ENCODE measurements around the gene CHP1.
"Not testable (repeated sequence)": the region's sequence is repeated elsewhere in the genome, so short reads cannot be mapped to it uniquely, and the experiment has no call there.

The CHP1 gene

DNA sequence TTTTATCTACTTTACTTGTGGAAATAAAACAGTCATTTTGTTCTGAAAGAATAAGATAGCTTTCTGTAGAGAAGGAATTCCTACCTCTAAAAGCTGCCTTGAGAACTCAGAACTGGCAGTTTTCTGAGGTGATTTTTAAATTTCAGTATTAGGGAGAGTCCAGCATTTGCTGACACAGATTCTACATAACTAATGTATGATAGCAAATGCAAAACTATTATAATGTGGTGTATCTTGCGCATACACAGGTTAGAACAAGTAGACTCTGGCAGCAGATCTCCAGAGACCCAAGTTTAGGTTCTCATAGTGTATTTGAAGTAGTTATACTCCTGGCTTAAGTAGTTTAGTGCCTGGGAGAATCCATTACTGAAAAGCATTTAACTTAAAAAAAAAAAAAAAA, 70.5 kb downstream of the CHP1 start:
- no peak for DNase-seq

DNA sequence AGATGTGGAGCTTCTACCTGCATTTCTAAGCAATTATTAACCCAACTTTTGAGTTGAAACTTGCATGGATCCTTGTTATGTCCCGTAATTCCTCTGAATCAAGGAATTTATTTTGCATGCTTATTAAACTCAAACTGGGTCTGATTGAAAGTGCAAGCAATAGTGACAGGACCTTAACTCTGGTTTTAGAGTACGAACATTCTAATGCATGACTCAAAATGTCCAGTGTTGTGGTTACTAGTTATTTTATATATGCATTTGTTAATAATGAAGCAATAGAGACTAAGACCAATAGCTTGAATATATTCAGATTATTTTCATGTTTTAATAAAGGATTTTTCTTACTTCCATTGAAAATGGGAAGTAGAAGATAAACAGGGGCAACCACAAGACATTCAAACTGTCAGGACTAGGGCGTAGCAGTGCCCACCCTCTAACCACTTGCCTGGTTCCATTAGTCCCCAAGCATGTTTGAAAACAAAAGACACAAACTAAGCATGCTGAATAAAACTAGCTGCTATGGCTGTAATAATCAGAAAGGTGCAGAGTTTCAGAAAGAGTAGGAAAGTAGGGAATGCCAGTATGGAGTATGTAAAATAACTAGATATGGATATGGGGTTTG, 73.2 kb downstream of the CHP1 start:
- no peak for DNase-seq

DNA sequence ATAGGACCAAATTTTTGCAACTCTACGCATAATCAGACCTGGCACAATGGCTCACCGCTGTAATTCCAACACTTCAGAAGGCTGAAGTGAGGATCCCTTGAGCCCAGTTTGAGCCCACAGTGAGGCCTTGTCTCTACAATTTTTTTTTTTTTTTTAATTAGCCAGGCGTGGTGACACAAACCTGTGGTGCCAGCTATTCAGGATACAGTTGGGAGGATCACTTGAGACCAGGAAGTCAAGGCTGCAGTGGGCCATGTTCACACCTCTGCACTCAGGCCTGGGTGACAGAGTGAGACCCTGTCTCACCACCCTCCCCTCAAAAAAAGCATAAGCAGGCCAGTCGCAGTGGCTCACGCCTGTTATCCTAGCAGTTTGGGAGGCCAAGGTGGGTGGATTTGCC, 76.6 kb downstream of the CHP1 start:
- DNase-seq, result no peak

DNA sequence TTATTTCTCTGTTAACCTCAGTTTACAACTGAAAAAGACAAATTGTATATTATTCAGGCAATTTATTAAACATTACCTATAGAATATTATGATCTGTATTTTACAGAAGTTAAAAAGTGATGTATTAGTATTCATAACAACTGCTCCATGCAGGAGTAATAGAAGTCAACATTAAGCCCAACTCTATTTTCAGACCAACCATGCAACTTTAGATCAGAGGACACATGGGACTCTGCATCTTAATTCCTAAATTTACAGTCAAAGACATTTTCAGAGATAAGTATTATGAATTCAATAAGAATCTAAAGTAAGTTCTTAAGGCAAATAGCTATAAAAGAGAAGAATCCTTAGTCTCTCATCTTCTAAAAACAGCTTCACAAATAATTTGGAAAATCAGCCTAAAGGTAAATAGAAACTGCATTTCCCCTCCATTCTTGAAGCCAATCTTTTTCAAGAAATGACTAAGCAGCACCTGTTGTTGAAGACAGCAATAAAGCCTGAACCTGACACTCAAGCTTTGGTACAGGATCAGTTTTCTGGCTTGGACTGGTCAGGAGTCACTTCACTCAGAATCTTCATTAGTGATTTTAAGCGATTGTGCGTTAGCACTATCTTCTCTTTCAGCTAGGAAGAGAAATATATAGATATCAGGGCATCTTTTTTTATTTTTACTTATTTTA, 78.3 kb downstream of the CHP1 start:
- no peak for DNase-seq

DNA sequence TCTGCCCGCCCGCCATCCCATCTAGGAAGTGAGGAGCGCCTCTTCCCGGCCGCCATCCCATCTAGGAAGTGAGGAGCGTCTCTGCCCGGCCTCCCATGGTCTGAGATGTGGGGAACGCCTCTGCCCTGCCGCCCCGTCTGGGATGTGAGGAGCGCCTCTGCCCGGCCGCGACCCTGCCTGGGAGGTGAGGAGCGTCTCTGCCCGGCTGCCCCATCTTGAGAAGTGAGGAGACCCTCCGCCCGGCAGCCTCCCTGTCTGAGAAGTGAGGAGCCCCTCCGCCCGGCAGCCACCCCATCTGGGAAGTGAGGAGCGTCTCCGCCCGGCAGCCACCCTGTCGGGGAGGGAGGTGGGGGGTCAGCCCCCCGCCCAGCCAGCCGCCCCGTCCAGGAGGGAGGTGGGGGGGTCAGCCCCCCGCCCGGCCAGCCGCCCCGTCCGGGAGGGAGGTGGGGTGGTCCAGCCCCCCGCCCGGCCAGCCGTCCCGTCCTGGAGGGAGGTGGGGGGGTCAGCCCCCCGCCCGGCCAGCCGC, 89.8 kb downstream of the CHP1 start:
- not testable (repeated sequence) for DNase-seq

DNA sequence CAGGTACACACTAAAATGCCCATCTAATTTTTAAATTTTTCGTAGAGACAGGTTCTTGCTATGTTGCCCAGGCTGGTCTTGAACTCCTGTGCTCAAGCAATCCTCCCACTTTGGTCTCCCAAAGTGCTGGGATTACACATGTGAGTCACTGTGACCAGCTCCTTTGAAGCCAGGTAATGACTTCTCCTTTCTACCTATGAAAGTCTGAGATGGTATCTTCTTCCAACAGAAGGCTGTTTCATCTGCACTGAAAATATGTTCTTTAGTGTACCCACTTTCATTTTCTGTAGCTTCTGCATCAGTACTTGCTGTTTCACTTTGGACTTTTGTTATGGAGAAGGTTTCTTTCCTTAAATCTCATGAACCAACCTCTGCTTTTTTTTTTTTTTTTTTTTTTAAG, 92.5 kb downstream of the CHP1 start:
- no peak for DNase-seq

DNA sequence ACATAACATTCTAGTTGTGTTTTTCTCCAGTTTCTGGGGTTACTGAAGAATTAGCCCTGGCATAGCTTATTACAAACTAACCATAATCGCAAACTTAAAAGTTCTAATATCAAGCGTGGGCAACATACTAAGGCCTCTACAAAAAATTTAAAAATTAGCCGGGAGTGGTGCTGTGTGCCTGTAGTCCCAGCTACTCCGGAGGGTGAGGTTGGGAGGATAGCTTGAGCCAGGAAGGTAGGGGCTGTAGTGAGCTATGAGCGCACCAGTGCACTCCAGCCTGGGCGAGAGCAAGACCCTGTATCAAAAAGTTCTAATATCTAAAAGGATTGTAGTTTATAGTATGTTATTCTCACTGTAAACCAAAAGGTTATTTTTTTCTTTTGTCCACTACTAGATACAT, 100.2 kb downstream of the CHP1 start:
- DNase-seq, result no peak
